Common myeloid progenitor, CD34-positive (primary cell): ENCODE results near the gene HTT.

Source experiments
- CTCF ChIA-PET: fragments of 350-600 bp; sonication (Branson Sonifier 250); formaldehyde crosslinking; loops from one replicate; lab custom pipeline; 2021; ENCODE audit warnings: antibody characterized with exemption; lab: Charles Lee
- POLR2A ChIA-PET: fragments of 350-600 bp; sonication (Branson Sonifier 250); formaldehyde crosslinking; loops from one replicate; lab custom pipeline; 2021; ENCODE audit warnings: antibody characterized with exemption; lab: Charles Lee
- DNase-seq, 3 donors: peaks; one replicate each; pipeline versions ENCODE4 v3.0.0 to v3.0.0-alpha.2; 2013
- H3K27ac ChIP-seq, 2 experiments: 1 replicate in 1 of 2; 2 replicates in 1 of 2; pipeline ENCODE4 v1.7.0; 2013; ENCODE audit warnings: inconsistent platforms in 2 of 2, low read length in 2 of 2, mild to moderate bottlenecking in 2 of 2, low read depth in 1 of 2, moderate library complexity in 1 of 2; ENCODE audit not compliant: severe bottlenecking in 2 of 2, insufficient read depth in 1 of 2, poor library complexity in 1 of 2
- H3K27me3 ChIP-seq, 5 experiments: replicated peaks in 2 of 5; 1 replicate in 3 of 5; 2 replicates in 2 of 5; pipeline versions ENCODE4 v1.6.1 to v1.7.0; 2013; ENCODE audit warnings: low read length in 4 of 5, mild to moderate bottlenecking in 2 of 5, moderate library complexity in 2 of 5, inconsistent platforms in 1 of 5; ENCODE audit not compliant: insufficient read depth in 5 of 5, control insufficient read depth in 4 of 5
- H3K36me3 ChIP-seq, 4 experiments: 1 replicate in 2 of 4; 2 replicates in 2 of 4; pipeline versions ENCODE4 v1.6.1 to v1.7.0; 2013; ENCODE audit warnings: low read length in 3 of 4, control low read depth in 1 of 4, mild to moderate bottlenecking in 1 of 4; ENCODE audit not compliant: control insufficient read depth in 4 of 4, insufficient read depth in 4 of 4
- H3K4me1 ChIP-seq, 4 experiments: 1 replicate in 3 of 4; 2 replicates in 1 of 4; pipeline versions ENCODE4 v1.6.1 to v1.7.1; 2013; ENCODE audit warnings: low read length in 3 of 4, mild to moderate bottlenecking in 3 of 4, control low read depth in 1 of 4, inconsistent platforms in 1 of 4, moderate library complexity in 1 of 4; ENCODE audit not compliant: control insufficient read depth in 4 of 4, insufficient read depth in 4 of 4; ENCODE audit errors: control extremely low read depth in 1 of 4
- H3K4me3 ChIP-seq, 7 experiments: 1 replicate in 4 of 7; 2 replicates in 3 of 7; pipeline versions ENCODE4 v1.5.1 to v1.7.0; 2013; ENCODE audit warnings: mild to moderate bottlenecking in 7 of 7, low read length in 6 of 7, moderate library complexity in 6 of 7, inconsistent platforms in 2 of 7, low read depth in 2 of 7, control low read depth in 1 of 7; ENCODE audit not compliant: insufficient read depth in 4 of 7, control insufficient read depth in 1 of 7; ENCODE audit errors: extremely low read depth in 1 of 7
- H3K9me3 ChIP-seq, 5 experiments: 1 replicate in 4 of 5; 2 replicates in 1 of 5; pipeline versions ENCODE4 v1.6.1 to v1.7.1; 2013; ENCODE audit warnings: low read length in 4 of 5, mild to moderate bottlenecking in 2 of 5, inconsistent platforms in 1 of 5, low read depth in 1 of 5, moderate library complexity in 1 of 5; ENCODE audit not compliant: control insufficient read depth in 4 of 5, insufficient read depth in 2 of 5; ENCODE audit errors: control extremely low read depth in 1 of 5
- WGBS: methylation state at CpG from one replicate; pipeline ENCODE4 v1.1.5; 2013; ENCODE audit not compliant: insufficient coverage; 5-methylcytosine and 5-hydroxymethylcytosine counted together

The HTT gene

GRCh38 chr4:3229328-3229727, 154.8 kb downstream of the HTT start:
- Histone ChIP-seq H3K9me3 (no peaks in the 10 kb centered on the region), H3K4me1 (no peaks in the 10 kb centered on the region), H3K4me3 (no peak overlapping the region), H3K27me3 (no peaks in the 10 kb centered on the region), H3K27ac (no peak overlapping the region), H3K36me3 (peaks cover 15 to 94% (median 70%) of the 10 kb centered on the region in 4 experiments)
- 100% methylated on average over 9 of the region's 9 CpGs for WGBS
- POLR2A ChIA-PET = no interaction called here
- peak in 1 of 3 donors; percentile 9 for DNase-seq
- CTCF ChIA-PET = no interaction called here

GRCh38 chr4:3229964-3230363, 155.5 kb downstream of the HTT start:
- POLR2A ChIA-PET = no interaction called here
- H3K9me3 ChIP-seq = no peaks in the 10 kb centered on the region
- H3K27ac ChIP-seq = no peak overlapping the region
- no peak overlapping the region for H3K4me3 ChIP-seq
- peaks cover 18 to 94% (median 68%) of the 10 kb centered on the region in 4 experiments for H3K36me3 ChIP-seq
- H3K27me3 ChIP-seq = no peaks in the 10 kb centered on the region
- CTCF ChIA-PET = no interaction called here
- H3K4me1 ChIP-seq = no peaks in the 10 kb centered on the region
- WGBS = 97% methylated on average over 16 of the region's 17 CpGs
- no peak for DNase-seq

- Histone ChIP-seq H3K27me3 (no peaks in the 10 kb centered on the region), H3K4me3 (no peak overlapping the region), H3K36me3 (peaks cover 27 to 95% (median 68%) of the 10 kb centered on the region in 4 experiments), H3K4me1 (no peaks in the 10 kb centered on the region), H3K27ac (no peak overlapping the region), H3K9me3 (no peaks in the 10 kb centered on the region)
- WGBS = 94% methylated on average over 8 of the region's 9 CpGs
- DNase-seq = no peak
- ChIA-PET POLR2A (no interaction called here), CTCF (no interaction called here)
Measured at GRCh38 chr4:3231471-3231870, 157.0 kb downstream of the HTT start.

- Histone ChIP-seq H3K27ac (no peak overlapping the region), H3K4me1 (no peaks in the 10 kb centered on the region), H3K27me3 (no peaks in the 10 kb centered on the region), H3K4me3 (no peak overlapping the region), H3K36me3 (peaks cover 27 to 94% (median 68%) of the 10 kb centered on the region in 4 experiments), H3K9me3 (no peaks in the 10 kb centered on the region)
- CTCF ChIA-PET = no interaction called here
- 95% methylated on average over 12 of the region's 16 CpGs for WGBS
- POLR2A ChIA-PET = no interaction called here
- DNase-seq = no peak
Measured at GRCh38 chr4:3232001-3232400, 157.5 kb downstream of the HTT start.

- Histone ChIP-seq H3K4me3 (no peak overlapping the region), H3K36me3 (peaks cover 27 to 95% (median 69%) of the 10 kb centered on the region in 4 experiments), H3K27ac (no peak overlapping the region), H3K9me3 (no peaks in the 10 kb centered on the region), H3K27me3 (no peaks in the 10 kb centered on the region), H3K4me1 (no peaks in the 10 kb centered on the region)
- WGBS = 91% methylated on average over 14 of the region's 15 CpGs
- ChIA-PET CTCF (no interaction called here), POLR2A (no interaction called here)
- no peak for DNase-seq
Measured at GRCh38 chr4:3232871-3233271, 158.4 kb downstream of the HTT start.

GRCh38 chr4:3233391-3234071, 159.1 kb downstream of the HTT start:
- H3K4me1 ChIP-seq = no peaks in the 10 kb centered on the region
- H3K4me3 ChIP-seq = no peak overlapping the region
- 95% methylated on average over 19 of the region's 21 CpGs for WGBS
- H3K27me3 ChIP-seq = no peaks in the 10 kb centered on the region
- no peaks in the 10 kb centered on the region for H3K9me3 ChIP-seq
- DNase-seq = no peak
- no peak overlapping the region for H3K27ac ChIP-seq
- CTCF ChIA-PET = no interaction called here
- POLR2A ChIA-PET = no interaction called here
- peaks cover 27 to 95% (median 65%) of the 10 kb centered on the region in 4 experiments for H3K36me3 ChIP-seq

- no peak for DNase-seq
- ChIA-PET POLR2A (no interaction called here), CTCF (no interaction called here)
- H3K27ac ChIP-seq = no peak overlapping the region
- 96% methylated on average over 17 of the region's 23 CpGs for WGBS
- H3K36me3 ChIP-seq = peaks cover 20 to 95% (median 62%) of the 10 kb centered on the region in 4 experiments
- H3K9me3 ChIP-seq = no peaks in the 10 kb centered on the region
- H3K4me3 ChIP-seq = no peak overlapping the region
- no peaks in the 10 kb centered on the region for H3K27me3 ChIP-seq
- no peaks in the 10 kb centered on the region for H3K4me1 ChIP-seq
Measured at GRCh38 chr4:3234171-3235029, 159.9 kb downstream of the HTT start.
